HepG2 (cell line): Measurements from ENCODE around the gene GRHPR. TPM values are rescaled to one million over a fixed set of nuclear protein-coding genes. Genes with fewer than 3 reads are reported as not detected.

Experiments used
- ARNT ChIP-seq: fragments of 450-650 bp; IDR thresholded peaks from 2 replicates; pipeline ENCODE4 v1.6.1; 2017
- BATF2 ChIP-seq: sonication (generic); formaldehyde crosslinking; IDR thresholded peaks from 2 replicates; pipeline ENCODE4 v1.8.0; 2022; ENCODE audit warnings: mild to moderate bottlenecking, missing genetic modification reagents, moderate library complexity
- GPBP1L1 ChIP-seq: sonication (generic); formaldehyde crosslinking; IDR thresholded peaks from 2 replicates; pipeline ENCODE4 v1.5.0; 2020; ENCODE audit warnings: mild to moderate bottlenecking, missing genetic modification reagents
- IRF2 ChIP-seq: IDR thresholded peaks from 2 replicates; pipeline ENCODE4 v1.6.1; 2018; ENCODE audit warnings: missing genetic modification reagents, missing compliant biosample characterization
- KAT2B ChIP-seq: fragments of 150-350 bp; IDR thresholded peaks from 2 replicates; pipeline ENCODE4 v1.6.1; 2014; ENCODE audit warnings: low read depth, low read length, borderline replicate concordance
- MED8 ChIP-seq: sonication (generic); formaldehyde crosslinking; IDR thresholded peaks from 2 replicates; pipeline ENCODE4 v1.8.1; 2023; ENCODE audit warnings: mild to moderate bottlenecking, missing genetic modification reagents; ENCODE audit not compliant: insufficient replicate concordance
- NCOR1 ChIP-seq: fragments of 200-600 bp; sonication (generic); IDR thresholded peaks from 2 replicates; pipeline ENCODE4 v1.7.0; 2017; ENCODE audit warnings: antibody characterized with exemption, low read length, borderline replicate concordance
- TBX3 ChIP-seq: fragments of 450-650 bp; IDR thresholded peaks from 2 replicates; pipeline ENCODE4 v1.6.1; 2017; ENCODE audit warnings: antibody characterized with exemption, mild to moderate bottlenecking, inconsistent platforms, borderline replicate concordance
- TCF7L2 ChIP-seq: IDR thresholded peaks from 2 replicates; pipeline ENCODE4 v1.6.1; 2011; ENCODE audit warnings: mild to moderate bottlenecking, low read depth, low read length, moderate library complexity
- WIZ ChIP-seq: sonication (generic); formaldehyde crosslinking; IDR thresholded peaks from 2 replicates; pipeline ENCODE4 v1.5.1; 2020; ENCODE audit warnings: mild to moderate bottlenecking, missing genetic modification reagents
- ZBTB34 ChIP-seq: sonication (generic); formaldehyde crosslinking; IDR thresholded peaks from 2 replicates; pipeline ENCODE4 v1.8.0; 2022; ENCODE audit warnings: mild to moderate bottlenecking, missing genetic modification reagents
- ZEB1 ChIP-seq: IDR thresholded peaks from 2 replicates; pipeline ENCODE4 v1.6.1; 2012; ENCODE audit warnings: mild to moderate bottlenecking, low read depth, inconsistent platforms; ENCODE audit not compliant: insufficient replicate concordance
- ZFP37 ChIP-seq: sonication (generic); formaldehyde crosslinking; IDR thresholded peaks from 2 replicates; pipeline ENCODE4 v1.4.0; 2020; ENCODE audit warnings: missing genetic modification reagents, borderline replicate concordance
- ZNF276 ChIP-seq: sonication (generic); formaldehyde crosslinking; IDR thresholded peaks from 2 replicates; pipeline ENCODE4 v1.4.0; 2020; ENCODE audit warnings: mild to moderate bottlenecking, low read depth, missing genetic modification reagents
- ZNF772 ChIP-seq: sonication (generic); formaldehyde crosslinking; IDR thresholded peaks from 2 replicates; pipeline ENCODE4 v1.5.0; 2020; ENCODE audit warnings: mild to moderate bottlenecking, missing genetic modification reagents
- ZNF776 ChIP-seq: sonication (generic); formaldehyde crosslinking; IDR thresholded peaks from 2 replicates; pipeline ENCODE4 v1.4.0; 2020; ENCODE audit warnings: mild to moderate bottlenecking, missing genetic modification reagents
- ZNF800 ChIP-seq: sonication (generic); formaldehyde crosslinking; IDR thresholded peaks from 2 replicates; pipeline ENCODE4 v1.4.0; 2020; ENCODE audit warnings: missing genetic modification reagents
- ZUFSP ChIP-seq: sonication (generic); formaldehyde crosslinking; IDR thresholded peaks from 2 replicates; pipeline ENCODE4 v1.9.0; 2021; ENCODE audit warnings: missing genetic modification reagents, mild to moderate bottlenecking, borderline replicate concordance
- polyA plus RNA-seq, 8 experiments: library from polyadenylated mRNA; depleted of rRNA in 3 of 8; stranded (reverse) in 7 of 8; unstranded in 1 of 8; fragments of >200 nt; fragmentation: Illumina TruSeq in 4 of 8; extraction: Trizol in 4 of 8; gene quantifications; 2 replicates each; pipeline versions ENCODE4 v1.2.1 to v1.2.3, GENCODE V29; 2011 to 2016; ENCODE audit warnings: low read depth in 4 of 8, missing spikeins in 1 of 8, mixed read lengths in 1 of 8; ENCODE audit not compliant: insufficient read depth in 1 of 8
- total RNA-seq, 5 experiments: library from RNA; depleted of rRNA; stranded (reverse); fragments of >200 nt; fragmentation: Illumina TruSeq; extraction: Trizol; gene quantifications; 2 replicates each; pipeline ENCODE4 v1.2.3, GENCODE V29; 2016; ENCODE audit warnings: low read depth in 1 of 5

GRHPR gene
- total and polyA plus RNA-seq, 2 of the 13 experiments (the other 11 are each of a cell fraction or from before 2014, with no cell fraction given): 113 to 115 TPM

GRCh38 chr9:37381094-37381741, 41.3 kb upstream of the GRHPR start (continued):
- TF ChIP-seq TCF7L2: no peak
- TF ChIP-seq ZFP37 (CRISPR knock-in tag): peak; percentile 56; the same call in 1 of the 2 replicates
- no peak for TF ChIP-seq ZNF800
- TF ChIP-seq IRF2 (CRISPR knock-in tag): peak; percentile 31; the same call in 1 of the 2 replicates
- peak; percentile 81; the same call in 1 of the 2 replicates for TF ChIP-seq WIZ (CRISPR knock-in tag)
- no peak for TF ChIP-seq ZUFSP
- TF ChIP-seq KAT2B: no peak
- TF ChIP-seq NCOR1: no peak
- no peak for TF ChIP-seq GPBP1L1 (CRISPR knock-in tag)
- peak; percentile 30; the same call in 1 of the 2 replicates for TF ChIP-seq ZNF776 (CRISPR knock-in tag)
- TF ChIP-seq ZNF772 (CRISPR knock-in tag): peak; percentile 69; the same call in 1 of the 2 replicates
- no peak; the same call in 1 of the 2 replicates for TF ChIP-seq ZNF276 (CRISPR knock-in tag)
- 0 out of 2 replicates have a peak, but pooled peaks have one; percentile 44 for TF ChIP-seq ZBTB34 (CRISPR knock-in tag)
- TF ChIP-seq ZEB1: no peak
- TF ChIP-seq MED8: no peak
- no peak for TF ChIP-seq TBX3
- no peak for TF ChIP-seq ARNT
- TF ChIP-seq BATF2: no peak
